HG02623 (cell line): Measurements from ENCODE around the gene ETFA.

Experiments
- ATAC-seq: cut with Tn5 transposase; IDR thresholded peaks from one replicate; pipeline ENCODE4 v1.9.1; 2021; ENCODE audit warnings: moderate library complexity; ENCODE audit not compliant: unreplicated experiment

ETFA gene

GRCh38 chr15:76221085-76221767 is 90.0 kb downstream of the ETFA start:
- no peak for ATAC-seq

DNA sequence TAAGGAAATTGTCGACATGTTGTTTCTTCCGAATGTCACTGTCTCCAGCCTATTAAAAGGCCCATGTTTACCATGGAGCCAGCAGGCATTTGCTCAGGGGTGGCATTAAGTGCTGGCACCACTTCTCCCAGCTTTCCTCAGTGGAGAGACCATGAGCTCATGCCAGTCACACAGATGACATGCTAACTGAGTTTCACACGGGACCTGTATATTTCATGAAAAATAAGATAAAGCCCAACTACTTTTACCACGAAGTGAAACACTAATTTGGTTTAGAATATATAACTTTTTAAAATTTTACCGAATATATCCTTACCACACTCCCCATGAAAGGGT is 93.4 kb downstream of the ETFA start:
- no peak for ATAC-seq

DNA sequence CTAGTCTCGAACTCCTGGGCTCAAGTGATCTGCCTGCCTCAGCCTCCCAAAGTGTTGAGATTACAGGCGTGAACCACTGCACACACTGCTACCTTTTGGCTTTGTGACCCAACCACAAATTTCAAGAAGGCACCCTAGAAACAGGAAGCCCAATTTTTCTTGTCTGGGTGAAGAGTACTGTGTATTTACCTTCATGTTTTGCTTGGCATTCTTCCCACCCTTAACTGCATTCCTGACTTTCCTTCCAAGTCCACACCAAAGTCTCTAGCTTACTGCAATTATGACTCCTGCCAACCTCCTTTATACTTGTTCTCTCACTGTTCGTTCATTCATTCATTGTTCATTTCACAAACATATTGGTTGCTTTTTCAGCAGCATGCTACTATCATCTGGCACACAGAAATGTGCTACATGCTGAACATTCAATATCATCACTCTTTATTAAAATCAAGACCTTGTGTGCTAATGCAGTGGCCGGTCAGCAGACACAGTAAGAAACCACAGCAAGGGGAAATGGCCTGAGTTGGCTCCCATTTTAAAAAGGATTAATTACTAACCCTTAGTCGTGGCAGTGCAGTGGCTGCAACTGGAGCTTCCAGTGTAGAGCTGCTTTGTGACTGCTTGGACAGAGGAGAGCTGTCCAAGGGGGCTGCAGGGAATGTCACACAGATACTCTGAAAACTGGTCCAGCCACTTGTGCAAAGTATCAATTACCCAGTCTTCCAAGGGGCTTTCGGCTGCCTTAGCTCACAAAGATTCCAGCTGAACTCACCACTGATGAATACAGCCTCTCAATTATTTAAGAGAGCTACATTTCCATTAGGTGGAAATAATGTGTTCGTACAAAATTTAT is 94.0 kb downstream of the ETFA start:
- no peak for ATAC-seq

DNA sequence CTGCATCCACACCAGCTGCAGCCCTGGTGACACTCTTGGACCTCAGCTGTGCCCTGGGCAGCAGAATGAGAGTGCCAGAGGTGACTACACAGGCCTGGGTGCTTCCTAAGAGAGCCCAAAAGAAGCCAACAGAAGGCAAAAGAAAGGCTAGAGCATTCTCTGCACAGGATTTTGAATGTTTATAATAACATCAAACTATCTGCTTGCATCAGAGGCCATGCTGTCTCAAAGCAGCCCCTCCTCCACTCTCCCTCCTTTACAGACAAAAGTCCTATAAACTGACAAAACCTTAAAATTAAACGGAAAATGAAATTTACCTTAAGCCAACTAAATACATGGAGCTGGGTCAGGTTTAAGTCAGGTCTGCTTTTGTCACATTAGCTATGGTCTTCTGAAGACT is 95.6 kb downstream of the ETFA start:
- no peak for ATAC-seq

- ATAC-seq: no peak
Observed at GRCh38 chr15:76209942-76210341, 101.3 kb downstream of the ETFA start.

DNA sequence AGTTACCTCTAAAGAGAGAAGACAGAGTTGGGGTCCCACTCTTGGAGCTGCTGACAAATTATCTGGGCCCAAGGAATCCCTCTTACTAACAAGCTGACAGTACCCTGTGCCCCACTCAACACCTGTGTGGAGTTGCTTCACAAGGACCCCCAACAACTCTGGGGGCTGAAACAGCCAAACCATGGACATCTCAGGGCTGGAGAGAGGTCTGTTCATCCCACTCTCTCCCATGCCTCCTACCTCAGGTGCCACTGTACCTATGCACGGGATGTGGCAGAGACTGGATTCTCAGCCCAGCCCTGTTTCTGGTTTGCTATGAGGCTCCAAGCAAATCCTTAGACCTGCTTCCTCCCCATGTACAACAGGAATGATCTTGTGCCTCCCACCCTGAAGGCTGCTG is 101.7 kb downstream of the ETFA start:
- ATAC-seq: no peak

- no peak for ATAC-seq
Observed at GRCh38 chr15:76208786-76209424, 102.4 kb downstream of the ETFA start.

GRCh38 chr15:76208084-76208785 is 103.0 kb downstream of the ETFA start:
- ATAC-seq: no peak

DNA sequence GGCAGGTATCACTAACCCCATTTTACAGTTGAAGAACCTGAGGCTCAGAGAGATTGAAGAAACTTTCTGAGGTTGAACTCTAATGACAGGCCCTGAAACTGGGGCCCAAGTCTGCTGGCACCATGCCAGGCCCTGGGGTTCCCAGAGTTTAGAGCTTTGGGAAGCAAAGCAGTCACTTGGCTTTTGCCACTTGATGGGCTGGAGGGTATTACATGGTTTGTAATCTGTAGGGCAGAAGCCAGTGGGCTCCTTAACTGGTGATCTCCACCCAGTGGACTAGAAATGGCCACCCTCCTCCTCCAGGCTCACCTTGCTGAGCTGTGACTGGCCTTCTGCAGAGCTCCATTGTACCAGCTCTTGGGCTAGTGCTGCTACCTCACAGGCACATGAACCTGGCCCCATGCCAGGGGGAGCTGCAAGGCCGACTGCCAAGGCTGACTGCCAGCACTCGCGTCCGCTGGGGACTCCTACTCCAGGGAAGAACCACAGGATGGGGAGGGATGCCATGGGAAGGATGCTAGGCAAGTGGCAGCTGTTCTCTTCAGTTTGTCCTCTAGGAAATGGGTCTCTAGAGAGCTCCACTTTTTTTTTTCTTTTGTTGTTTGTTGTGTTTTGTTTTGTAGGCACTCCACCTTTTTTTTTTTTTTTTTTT is 104.8 kb downstream of the ETFA start:
- ATAC-seq: no peak

DNA sequence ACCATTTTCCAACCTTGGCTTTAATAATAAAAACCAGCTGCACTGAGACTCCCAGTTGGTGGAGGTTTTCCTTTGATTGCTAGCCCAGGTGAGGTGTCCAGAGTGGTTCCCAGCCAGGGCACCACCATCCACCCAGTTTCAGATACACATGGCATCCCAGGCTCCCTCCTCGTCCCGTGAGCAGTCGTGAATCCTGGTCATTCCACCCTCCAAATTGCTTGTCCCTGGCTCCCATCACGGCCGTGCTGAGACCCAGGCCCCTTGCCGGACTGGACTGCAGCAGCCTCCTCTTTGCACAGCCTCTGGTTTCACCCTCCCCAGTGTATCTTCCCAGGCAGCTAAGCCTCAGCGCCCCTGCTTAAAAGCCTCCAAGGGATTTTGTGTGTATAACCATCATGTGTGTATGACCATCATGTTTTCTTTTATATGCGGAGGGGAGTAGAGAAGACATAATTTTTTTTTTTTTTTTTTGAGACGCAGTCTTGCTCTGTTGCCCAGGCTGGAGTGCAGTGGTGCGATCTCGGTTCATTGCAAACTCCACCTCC is 106.3 kb downstream of the ETFA start:
- ATAC-seq: no peak

- ATAC-seq: no peak
Observed at GRCh38 chr15:76204109-76204845, 107.0 kb downstream of the ETFA start.

DNA sequence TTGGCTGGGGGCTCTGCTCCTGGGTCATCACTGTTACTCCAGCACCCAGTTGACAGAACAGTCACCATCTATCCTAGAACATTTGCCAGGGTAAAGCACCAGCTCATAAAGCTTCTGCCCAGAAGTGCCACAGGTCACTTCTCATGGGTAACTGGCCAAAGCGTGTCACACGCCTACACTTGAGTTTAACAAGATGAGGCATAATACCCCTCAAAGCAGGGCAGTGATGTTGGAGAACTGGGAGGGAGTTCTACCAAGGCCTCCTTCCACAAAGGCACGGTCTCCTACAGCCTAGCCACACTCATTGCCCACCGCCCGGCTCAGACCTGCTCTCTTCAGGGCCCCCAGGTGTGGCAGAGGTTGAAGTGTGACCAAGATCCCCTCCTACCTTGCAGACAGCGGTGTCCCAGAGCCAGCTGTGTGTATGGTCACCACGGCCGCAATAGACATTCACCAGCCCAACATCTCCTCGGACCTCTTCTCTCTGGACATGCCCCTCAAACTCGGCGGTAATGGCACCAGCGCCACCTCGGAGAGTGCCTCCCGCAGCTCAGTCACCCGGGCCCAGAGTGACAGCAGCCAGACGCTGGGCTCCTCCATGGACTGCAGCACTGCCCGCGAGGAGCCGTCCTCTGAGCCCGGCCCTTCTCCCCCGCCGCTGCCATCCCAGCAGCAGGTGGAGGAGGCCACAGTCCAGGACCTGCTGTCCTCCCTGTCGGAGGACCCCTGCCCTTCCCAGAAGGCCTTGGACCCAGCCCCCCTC is 107.7 kb downstream of the ETFA start:
- no peak for ATAC-seq

DNA sequence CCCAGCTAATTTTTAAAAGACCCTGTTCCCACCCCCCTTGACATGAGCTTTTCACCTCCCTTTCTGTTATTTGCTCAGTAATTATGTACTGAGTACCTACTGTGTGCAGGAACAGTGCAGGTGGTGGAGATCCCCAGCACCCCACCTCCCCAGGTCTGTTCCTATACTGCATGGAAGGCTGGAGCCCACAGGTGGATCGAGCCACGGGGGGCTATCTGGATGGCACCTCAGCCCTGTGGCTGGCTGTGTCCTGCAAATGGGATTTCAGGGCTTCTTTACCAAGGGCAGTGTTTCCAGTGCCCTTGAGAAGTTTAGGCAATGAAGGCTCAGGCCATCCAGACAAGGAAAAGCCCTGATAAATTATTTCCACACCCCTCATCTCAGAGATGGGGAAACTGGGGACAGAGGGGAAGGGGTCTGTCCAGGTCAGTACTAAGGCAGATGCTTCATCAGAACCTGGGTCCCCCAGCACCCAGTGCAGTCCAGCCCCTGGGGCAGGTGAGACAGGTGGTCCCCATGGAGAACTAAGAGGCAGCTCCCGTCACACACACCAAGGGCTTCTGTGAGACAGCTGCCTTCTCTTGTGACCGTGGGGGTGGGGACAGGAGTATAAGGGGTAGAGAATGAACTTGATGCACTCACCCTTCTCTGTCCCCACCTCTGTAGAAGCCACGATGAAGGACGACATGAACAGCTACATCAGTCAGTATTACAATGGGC is 109.6 kb downstream of the ETFA start:
- ATAC-seq: no peak

- no peak for ATAC-seq
Observed at GRCh38 chr15:76200641-76201105, 110.6 kb downstream of the ETFA start.

DNA sequence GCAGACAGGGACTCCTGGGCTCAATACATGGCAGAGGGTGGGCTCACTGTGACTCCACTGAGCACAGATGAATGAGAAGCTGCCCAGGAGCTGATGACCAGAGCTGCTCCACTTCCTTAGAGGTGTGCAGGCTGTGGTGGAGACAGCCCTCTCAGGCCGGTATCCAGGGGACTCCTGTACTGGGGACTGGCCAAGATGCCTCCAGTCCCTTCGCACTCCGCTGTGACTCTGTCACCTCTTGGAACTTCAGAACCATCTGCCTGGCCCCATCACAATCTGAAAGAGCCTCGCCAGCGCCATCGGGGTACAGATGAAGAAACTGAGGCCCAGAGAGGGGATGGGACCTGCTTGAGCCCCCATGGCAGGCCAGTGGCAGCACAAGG is 111.2 kb downstream of the ETFA start:
- no peak for ATAC-seq

- no peak for ATAC-seq
Observed at GRCh38 chr15:76199106-76200082, 111.9 kb downstream of the ETFA start.

DNA sequence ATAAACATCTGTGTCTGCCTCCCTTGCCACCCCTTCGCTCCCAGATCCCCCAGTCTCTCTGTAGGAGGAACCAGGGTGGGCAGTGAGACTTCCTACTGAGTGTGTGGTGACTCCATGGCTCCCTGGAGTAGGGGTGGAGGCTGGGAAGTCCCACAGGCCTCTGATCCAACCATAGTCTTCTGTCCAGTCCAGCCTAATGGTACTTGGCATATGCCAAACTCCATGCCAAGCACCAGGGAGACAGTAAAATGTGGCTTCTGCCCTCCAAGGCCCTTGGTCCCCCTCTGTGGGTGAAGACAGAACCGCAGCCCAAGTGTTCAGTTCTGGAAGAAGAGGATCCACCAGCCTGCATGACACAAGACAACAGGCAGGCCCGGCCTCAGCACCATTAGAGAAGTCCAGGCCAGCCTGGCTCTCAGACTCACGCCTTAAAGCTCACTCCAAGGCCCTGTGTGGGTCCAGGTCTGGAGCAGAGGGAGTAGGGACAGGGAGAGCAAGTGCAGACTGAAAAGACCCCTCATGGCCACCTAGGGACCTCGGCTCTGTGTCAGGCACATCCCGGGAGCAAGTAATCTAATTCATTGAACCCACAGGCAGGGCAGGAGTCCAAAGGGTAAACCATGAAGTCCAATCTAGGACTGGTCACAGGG is 112.7 kb downstream of the ETFA start:
- ATAC-seq: no peak
